H1 (cell line): ENCODE data around the gene TOM1L2. TPM values are rescaled to one million over a fixed set of nuclear protein-coding genes. Genes with fewer than 3 reads are reported as not detected.
A peak's percentile ranks its signal among the peaks of the same experiment; 100 is the strongest.

ENCODE experiments used
- CTCF ChIA-PET: fragments of 300-600 bp; sonication (Branson Sonifier 250); formaldehyde crosslinking; loops from one replicate; lab custom pipeline; 2021; ENCODE audit not compliant: partially characterized antibody; lab: Charles Lee
- POLR2A ChIA-PET: fragments of 300-600 bp; sonication (Branson Sonifier 250); formaldehyde crosslinking; loops from one replicate; lab custom pipeline; 2021; ENCODE audit warnings: inconsistent platforms; ENCODE audit not compliant: partially characterized antibody; lab: Charles Lee
- DNase-seq, 2 experiments: peaks; one replicate each; pipeline versions ENCODE4 v3.0.0 to v3.0.0-alpha.2; 2010 to 2022; ENCODE audit warnings: low spot score in 2 of 2, low read depth in 1 of 2, mixed read lengths in 1 of 2
- FAIRE-seq: peaks from 2 replicates; lab custom pipeline; 2011; peaks lifted over from hg19 to GRCh38; lab: Jason Lieb, UNC
- H2AFZ ChIP-seq: 2 replicates; pipeline ENCODE4 v1.8.1; 2012; ENCODE audit warnings: low read length, inconsistent platforms
- H2AK5ac ChIP-seq: 2 replicates; pipeline ENCODE4 v1.6.1; 2013; ENCODE audit warnings: low read depth, low read length
- H2BK120ac ChIP-seq: replicated peaks from 2 replicates; pipeline ENCODE3; 2013; ENCODE audit warnings: low read depth, low read length, inconsistent platforms
- H2BK12ac ChIP-seq: 2 replicates; pipeline ENCODE4 v1.6.1; 2013; ENCODE audit warnings: low read depth, low read length
- H2BK15ac ChIP-seq: 2 replicates; pipeline ENCODE4 v1.6.1; 2013; ENCODE audit warnings: low read length
- H2BK20ac ChIP-seq: 2 replicates; pipeline ENCODE4 v1.6.1; 2013; ENCODE audit warnings: low read length
- H2BK5ac ChIP-seq: 2 replicates; pipeline ENCODE4 v1.6.1; 2013; ENCODE audit warnings: low read depth, low read length
- H3K14ac ChIP-seq: 2 replicates; pipeline ENCODE4 v1.6.1; 2013; ENCODE audit warnings: inconsistent platforms; ENCODE audit not compliant: insufficient read length
- H3K18ac ChIP-seq: 2 replicates; pipeline ENCODE4 v1.6.1; 2013; ENCODE audit warnings: low read length; ENCODE audit errors: extremely low read depth
- H3K23ac ChIP-seq: 2 replicates; pipeline ENCODE4 v1.6.1; 2013; ENCODE audit warnings: inconsistent platforms; ENCODE audit not compliant: insufficient read length
- H3K23me2 ChIP-seq: 2 replicates; pipeline ENCODE4 v1.6.1; 2013; ENCODE audit warnings: low read depth, low read length
- H3K27ac ChIP-seq: 2 replicates; pipeline ENCODE4 v1.6.1; 2011; ENCODE audit warnings: low read depth, low read length, inconsistent platforms
- H3K27me3 ChIP-seq, 4 experiments: replicated peaks in 1 of 4; 1 replicate in 1 of 4; 2 replicates in 3 of 4; pipeline versions ENCODE4 v1.6.1 to v1.8.1; 2011 to 2013; ENCODE audit warnings: low read length in 3 of 4, mild to moderate bottlenecking in 3 of 4, inconsistent platforms in 2 of 4, mixed read lengths in 2 of 4, moderate library complexity in 1 of 4; ENCODE audit not compliant: control insufficient read depth in 3 of 4, insufficient read depth in 3 of 4; ENCODE audit errors: extremely low read depth in 1 of 4
- H3K36me3 ChIP-seq, 4 experiments: 2 replicates each; pipeline versions ENCODE4 v1.6.1 to v1.8.1; 2011 to 2013; ENCODE audit warnings: mild to moderate bottlenecking in 4 of 4, low read length in 3 of 4, moderate library complexity in 2 of 4, control low read depth in 1 of 4, inconsistent platforms in 1 of 4; ENCODE audit not compliant: insufficient read depth in 4 of 4, control insufficient read depth in 2 of 4
- H3K4ac ChIP-seq: replicated peaks from 2 replicates; pipeline ENCODE3; 2013; ENCODE audit warnings: low read length, low read depth, mixed read lengths, inconsistent platforms; ENCODE audit not compliant: insufficient read length
- H3K4me1 ChIP-seq, 4 experiments: replicated peaks in 1 of 4; 1 replicate in 1 of 4; 2 replicates in 3 of 4; pipeline versions ENCODE4 v1.6.1 to v1.8.1; 2011 to 2013; ENCODE audit warnings: low read length in 3 of 4, inconsistent platforms in 2 of 4, mixed read lengths in 1 of 4; ENCODE audit not compliant: insufficient read depth in 4 of 4, control insufficient read depth in 3 of 4
- H3K4me2 ChIP-seq, 2 experiments: 2 replicates each; pipeline versions ENCODE4 v1.6.1 to v1.8.1; 2011 to 2013; ENCODE audit warnings: low read depth in 2 of 2, low read length in 2 of 2, control low read depth in 1 of 2, inconsistent platforms in 1 of 2, mild to moderate bottlenecking in 1 of 2; ENCODE audit not compliant: insufficient read depth in 1 of 2
- H3K4me3 ChIP-seq, 4 experiments: fragments of 200-600, 300-600 bp in 1 of 4; sonication (generic), shearing (Covaris generic), sonication (Bioruptor Twin) in 1 of 4; 2 replicates each; pipeline versions ENCODE4 v1.5.1 to v1.8.1; 2011 to 2016; ENCODE audit warnings: low read length in 4 of 4, low read depth in 3 of 4, control low read depth in 2 of 4, inconsistent platforms in 2 of 4, mild to moderate bottlenecking in 2 of 4, mixed read lengths in 1 of 4, moderate library complexity in 1 of 4; ENCODE audit not compliant: insufficient read depth in 2 of 4; ENCODE audit errors: extremely low read depth in 1 of 4
- H3K56ac ChIP-seq: replicated peaks from 2 replicates; pipeline ENCODE3; 2013; ENCODE audit warnings: low read depth, mild to moderate bottlenecking, mixed read lengths, low read length, inconsistent platforms; ENCODE audit not compliant: insufficient read length
- H3K79me1 ChIP-seq: 2 replicates; pipeline ENCODE4 v1.6.1; 2013; ENCODE audit warnings: low read depth, low read length, control low read depth
- H3K79me2 ChIP-seq, 2 experiments: 2 replicates each; pipeline versions ENCODE4 v1.6.1 to v1.8.1; 2012 to 2013; ENCODE audit warnings: low read length in 2 of 2, mild to moderate bottlenecking in 2 of 2, inconsistent platforms in 1 of 2; ENCODE audit not compliant: insufficient read depth in 2 of 2, control insufficient read depth in 1 of 2
- H3K9ac ChIP-seq, 4 experiments: replicated peaks in 1 of 4; 1 replicate in 1 of 4; 2 replicates in 3 of 4; pipeline versions ENCODE4 v1.6.1 to v1.8.1; 2011 to 2013; ENCODE audit warnings: low read depth in 3 of 4, low read length in 3 of 4, control low read depth in 2 of 4, mild to moderate bottlenecking in 2 of 4, moderate library complexity in 2 of 4, inconsistent platforms in 1 of 4; ENCODE audit errors: extremely low read depth in 1 of 4
- H3K9me3 ChIP-seq, 2 experiments: 2 replicates each; pipeline versions ENCODE4 v1.6.1 to v1.8.1; 2012 to 2013; ENCODE audit warnings: mild to moderate bottlenecking in 2 of 2, moderate library complexity in 2 of 2, control low read depth in 1 of 2, inconsistent platforms in 1 of 2, low read depth in 1 of 2, low read length in 1 of 2, mixed read lengths in 1 of 2; ENCODE audit not compliant: insufficient read depth in 2 of 2
- H4K20me1 ChIP-seq, 2 experiments: replicated peaks in 1 of 2; 2 replicates each; pipeline versions ENCODE3 to v1.8.1; 2011 to 2013; ENCODE audit warnings: inconsistent platforms in 2 of 2, low read length in 2 of 2, mild to moderate bottlenecking in 1 of 2; ENCODE audit not compliant: insufficient read depth in 2 of 2, control insufficient read depth in 1 of 2
- H4K5ac ChIP-seq: 2 replicates; pipeline ENCODE4 v1.6.1; 2013; ENCODE audit warnings: low read length, low read depth, mixed read lengths, inconsistent platforms; ENCODE audit not compliant: insufficient read length
- H4K8ac ChIP-seq: 2 replicates; pipeline ENCODE4 v1.8.0; 2013; ENCODE audit warnings: mild to moderate bottlenecking, moderate library complexity, low read length, inconsistent platforms; ENCODE audit not compliant: insufficient read depth; ENCODE audit errors: extremely low read depth
- H4K91ac ChIP-seq: replicated peaks from 2 replicates; pipeline ENCODE3; 2013; ENCODE audit warnings: low read length, mixed read lengths, inconsistent platforms; ENCODE audit not compliant: insufficient read length
- ASH2L ChIP-seq: fragments of 200-600, 300-600 bp; sonication (generic); IDR thresholded peaks from one replicate; pipeline ENCODE4 v1.7.1; 2017; ENCODE audit warnings: low read length
- CREB1 ChIP-seq: IDR thresholded peaks from 2 replicates; pipeline ENCODE4 v1.6.1; 2012; ENCODE audit warnings: inconsistent platforms
- NRF1 ChIP-seq: IDR thresholded peaks from 2 replicates; pipeline ENCODE4 v1.6.1; 2011; ENCODE audit warnings: mild to moderate bottlenecking, low read depth, low read length, improper control_type of control experiment
- POLR2A ChIP-seq, 2 experiments: IDR thresholded peaks; 1 replicate in 1 of 2; 2 replicates in 1 of 2; pipeline ENCODE4 v1.6.1; 2011; ENCODE audit warnings: low read depth in 2 of 2, low read length in 2 of 2, mild to moderate bottlenecking in 2 of 2; ENCODE audit errors: control extremely low read depth in 1 of 2
- WGBS, 2 experiments: shearing (Covaris generic) in 1 of 2; methylation state at CpG; one replicate each; pipeline versions ENCODE4 v1.1.6 to v1.1.7; 2013 to 2015; ENCODE audit warnings: low lambda C conversion rate in 2 of 2, mixed read lengths in 2 of 2, inconsistent platforms in 1 of 2, low coverage in 1 of 2, missing lambda C conversion rate in 1 of 2; ENCODE audit not compliant: insufficient replicate concordance in 2 of 2, insufficient coverage in 1 of 2, insufficient read length in 1 of 2; ENCODE audit errors: extremely low coverage in 1 of 2, missing lambda C conversion rate in 1 of 2; 5-methylcytosine and 5-hydroxymethylcytosine counted together
- polyA plus RNA-seq, 7 experiments: library from polyadenylated mRNA; depleted of rRNA in 3 of 7; stranded (reverse) in 5 of 7; unstranded in 2 of 7; fragments of >200 nt in 5 of 7; fragments of 200-250 nt in 2 of 7; gene quantifications; 1 replicate in 5 of 7; 2 replicates in 1 of 7; 4 replicates in 1 of 7; pipeline versions ENCODE4 v1.2.1 to v1.2.3, GENCODE V29; 2011 to 2013; ENCODE audit warnings: missing spikeins in 2 of 7, mixed read lengths in 2 of 7
- total RNA-seq: library from RNA; stranded (reverse); fragmentation: NEBNext Ultra II Directional; extraction: Animal tissue kit (Norgen Biotek cat#: 25700); gene quantifications from 2 replicates; pipeline ENCODE4 v1.2.1, GENCODE V29; 2021

Gene TOM1L2
- total and polyA plus RNA-seq, 2 of the 8 experiments (the other 6 are each of a cell fraction or from before 2014, with no cell fraction given): 2.0 to 3.4 TPM

GRCh38 chr17:17824119-17824782 lies 147.9 kb downstream of the TOM1L2 start:
- H4K20me1 ChIP-seq: peaks cover 41 to 67% of the 10 kb centered on the region in 2 experiments
- FAIRE-seq: no peak
- WGBS, 2 experiments: 42% methylated on average over 11 of the region's 11 CpGs; no CpG with 5 or more reads in 1 of the 2 experiments
- 0 out of 7 replicates have a peak overlapping the region, but pooled peaks of 2 of the 4 experiments have one; percentile 6 to 8 for H3K9ac ChIP-seq
- H3K23me2 ChIP-seq: peaks cover 5% of the 10 kb centered on the region
- H4K5ac ChIP-seq: peak overlapping the region; percentile 74
- H2BK120ac ChIP-seq: peak overlapping the region; percentile 88
- peak overlapping the region; percentile 98 for H2BK5ac ChIP-seq
- peak overlapping the region; percentile 95 for H4K91ac ChIP-seq
- peaks cover 5 to 67% of the 10 kb centered on the region in 2 experiments; a peak in 3 of 4 replicates for H3K79me2 ChIP-seq
- peak overlapping the region; percentile 98 for H2AK5ac ChIP-seq
- peaks cover 13 to 37% (median 25%) of the 10 kb centered on the region in 4 experiments for H3K4me1 ChIP-seq
- TF ChIP-seq NRF1: no peak
- peak; percentile 63 for TF ChIP-seq ASH2L
- 0 out of 3 replicates have a peak, but pooled peaks of 1 of the 2 experiments have one; percentile 30 for TF ChIP-seq POLR2A (IDR thresholded peaks at IDR 0.05; ENCODE audit: control extremely low read depth in 1 of 2, low read depth in 2 of 2, low read length in 2 of 2)
- no peak for TF ChIP-seq CREB1
- peak overlapping the region; percentile 98; the same call in 1 of the 2 replicates for H2BK15ac ChIP-seq
- H3K36me3 ChIP-seq: peaks cover 0 to 8% (median 3%) of the 10 kb centered on the region in 4 experiments; a peak in 5 of 8 replicates
- peaks cover 30% of the 10 kb centered on the region for H3K79me1 ChIP-seq
- H3K4me2 ChIP-seq: peak overlapping the region; percentile 64 to 79
- DNase-seq: peak in 1 of 2 experiments; percentile 68
- peak overlapping the region; percentile 94 for H3K18ac ChIP-seq
- H3K27ac ChIP-seq: peak overlapping the region; percentile 78
- H2BK12ac ChIP-seq: peak overlapping the region; percentile 100
- H2BK20ac ChIP-seq: peak overlapping the region; percentile 98
- H3K27me3 ChIP-seq: no peaks in the 10 kb centered on the region; a peak in 1 of 7 replicates
- CTCF ChIA-PET: interaction anchor here (1.3 to 8.9 kb wide), 4 partner anchors 12 to 97 kb away, joined by 3 to 66 read pairs (median 18); partner anchors contain the start of gene SREBF1
- H3K4ac ChIP-seq: peak overlapping the region; percentile 95
- POLR2A ChIA-PET: interaction anchor here (0.8 to 24.7 kb wide), 8 partner anchors 6 to 136 kb away, joined by 3 to 532 read pairs (median 4); partner anchors contain the start of gene SREBF1
- no peak overlapping the region for H3K56ac ChIP-seq
- peak overlapping the region in 3 of 4 experiments; percentile 11 to 47 (median 26); a peak in 6 of 8 replicates for H3K4me3 ChIP-seq
- H2AFZ ChIP-seq: no peak overlapping the region
- no peak overlapping the region for H3K14ac ChIP-seq
- no peaks in the 10 kb centered on the region for H3K9me3 ChIP-seq
- peak overlapping the region; percentile 92; the same call in 1 of the 2 replicates for H4K8ac ChIP-seq
- H3K23ac ChIP-seq: no peak overlapping the region
